Left ventricle myocardium inferior (tissue), 1 donor: ENCODE results near the gene PTGIS. TPM values are rescaled to one million over a fixed set of nuclear protein-coding genes. Genes with fewer than 3 reads are reported as not detected.

Experiments used
- DNase-seq: peaks from one replicate; pipeline ENCODE4 v3.0.0-alpha.2; 2020
- H3K27ac ChIP-seq: fragments of 200-600 bp; replicated peaks from 2 replicates; pipeline ENCODE4 v1.8.0; 2021
- H3K27me3 ChIP-seq: fragments of 200-600 bp; 2 replicates; pipeline ENCODE4 v1.8.0; 2021; ENCODE audit warnings: low read depth
- H3K36me3 ChIP-seq: fragments of 200-600 bp; 2 replicates; pipeline ENCODE4 v1.8.0; 2021
- H3K4me1 ChIP-seq: fragments of 200-600 bp; 2 replicates; pipeline ENCODE4 v1.8.0; 2021
- H3K4me3 ChIP-seq: fragments of 200-600 bp; 2 replicates; pipeline ENCODE4 v1.8.0; 2021; ENCODE audit warnings: mild to moderate bottlenecking, moderate library complexity
- H3K9me3 ChIP-seq: fragments of 200-600 bp; replicated peaks from 2 replicates; pipeline ENCODE4 v1.8.0; 2021
- CTCF ChIP-seq: fragments of 200-600 bp; IDR thresholded peaks from 2 replicates; pipeline ENCODE4 v1.8.0; 2021; ENCODE audit warnings: antibody characterized with exemption, mild to moderate bottlenecking, borderline replicate concordance
- intact Hi-C: fragments of 100-400 bp; cut with micrococcal nuclease; formaldehyde crosslinking; loops from one replicate; pipeline ENCODE4 v1.11.0; 2022
- total RNA-seq: library from RNA; stranded (reverse); fragmentation: NEBNext Ultra II Directional; extraction: Animal tissue kit (Norgen Biotek cat#: 25700); gene quantifications from one replicate; pipeline ENCODE4 v1.2.1, GENCODE V29; 2021
- donor health status: DM: no; HTN: yes; CAD: no; lungs with severe emphysema.

The PTGIS gene
- total RNA-seq, 1 donor from 2014 or later: 26.3 TPM

GRCh38 chr20:49582413-49583334 lies 14.7 kb upstream of the PTGIS start:
- Histone ChIP-seq H3K27me3 (no peaks in the 10 kb centered on the region), H3K36me3 (no peaks in the 10 kb centered on the region), H3K9me3 (peaks cover 15% of the 10 kb centered on the region), H3K27ac (peak overlapping the region; percentile 83), H3K4me1 (peaks cover 41% of the 10 kb centered on the region), H3K4me3 (no peak overlapping the region)
- no peak for TF ChIP-seq CTCF
- intact Hi-C loops: no loop called here
- DNase-seq: no peak

GRCh38 chr20:49581482-49581881 lies 13.5 kb upstream of the PTGIS start:
- TF ChIP-seq CTCF: no peak
- no peak overlapping the region for H3K4me3 ChIP-seq
- peaks cover 19% of the 10 kb centered on the region for H3K9me3 ChIP-seq
- no peaks in the 10 kb centered on the region for H3K27me3 ChIP-seq
- H3K36me3 ChIP-seq: no peaks in the 10 kb centered on the region
- intact Hi-C loops: no loop called here
- peak overlapping the region; percentile 83 for H3K27ac ChIP-seq
- no peak for DNase-seq
- peaks cover 41% of the 10 kb centered on the region for H3K4me1 ChIP-seq

- no peak for DNase-seq
- Histone ChIP-seq H3K9me3 (peaks cover 24% of the 10 kb centered on the region), H3K36me3 (no peaks in the 10 kb centered on the region), H3K4me3 (no peak overlapping the region), H3K27me3 (no peaks in the 10 kb centered on the region), H3K4me1 (peaks cover 39% of the 10 kb centered on the region), H3K27ac (peak overlapping the region; percentile 83)
- TF ChIP-seq CTCF: no peak
- intact Hi-C loops: no loop called here
These were observed 12.9 kb upstream of the PTGIS start for GRCh38 chr20:49580813-49581174.

- Histone ChIP-seq H3K27ac (peak overlapping the region; percentile 83), H3K9me3 (peaks cover 24% of the 10 kb centered on the region), H3K4me1 (peaks cover 38% of the 10 kb centered on the region), H3K27me3 (no peaks in the 10 kb centered on the region), H3K4me3 (no peak overlapping the region), H3K36me3 (no peaks in the 10 kb centered on the region)
- intact Hi-C loops: no loop called here
- DNase-seq: peak; percentile 68
- no peak for TF ChIP-seq CTCF
These were observed 12.2 kb upstream of the PTGIS start for GRCh38 chr20:49579874-49580812.

GRCh38 chr20:49579195-49579594 lies 11.3 kb upstream of the PTGIS start:
- no peak for TF ChIP-seq CTCF
- Histone ChIP-seq H3K4me1 (peaks cover 32% of the 10 kb centered on the region), H3K27ac (peak overlapping the region; percentile 83), H3K27me3 (no peaks in the 10 kb centered on the region), H3K36me3 (no peaks in the 10 kb centered on the region), H3K4me3 (no peak overlapping the region), H3K9me3 (peaks cover 24% of the 10 kb centered on the region)
- intact Hi-C loops: no loop called here
- no peak for DNase-seq
